ENCODE results near the gene ENAM.

GRCh38 chr4:70581980-70582379 lies 46.6 kb upstream of the ENAM start:
- TF ChIP-seq HEYL (CRISPR knock-in tag; IDR thresholded peaks at IDR 0.05) (no peak), CHD2 (IDR thresholded peaks at IDR 0.05; ENCODE audit: low read length, partially characterized antibody) (no peak), MAZ (IDR thresholded peaks at IDR 0.05; ENCODE audit: borderline replicate concordance, low read depth, low read length) (no peak), RNF2 (IDR thresholded peaks at IDR 0.05; ENCODE audit: borderline replicate concordance, low read depth) (no peak), POLR2A (IDR thresholded peaks at IDR 0.05; ENCODE audit: low read length) (no peak), RAD21 (conservative IDR thresholded peaks at IDR 0.05 in 1 of 2, IDR thresholded peaks at IDR 0.05 in 1 of 2) (no peak)
- TF ChIP-seq, protein P1, sequence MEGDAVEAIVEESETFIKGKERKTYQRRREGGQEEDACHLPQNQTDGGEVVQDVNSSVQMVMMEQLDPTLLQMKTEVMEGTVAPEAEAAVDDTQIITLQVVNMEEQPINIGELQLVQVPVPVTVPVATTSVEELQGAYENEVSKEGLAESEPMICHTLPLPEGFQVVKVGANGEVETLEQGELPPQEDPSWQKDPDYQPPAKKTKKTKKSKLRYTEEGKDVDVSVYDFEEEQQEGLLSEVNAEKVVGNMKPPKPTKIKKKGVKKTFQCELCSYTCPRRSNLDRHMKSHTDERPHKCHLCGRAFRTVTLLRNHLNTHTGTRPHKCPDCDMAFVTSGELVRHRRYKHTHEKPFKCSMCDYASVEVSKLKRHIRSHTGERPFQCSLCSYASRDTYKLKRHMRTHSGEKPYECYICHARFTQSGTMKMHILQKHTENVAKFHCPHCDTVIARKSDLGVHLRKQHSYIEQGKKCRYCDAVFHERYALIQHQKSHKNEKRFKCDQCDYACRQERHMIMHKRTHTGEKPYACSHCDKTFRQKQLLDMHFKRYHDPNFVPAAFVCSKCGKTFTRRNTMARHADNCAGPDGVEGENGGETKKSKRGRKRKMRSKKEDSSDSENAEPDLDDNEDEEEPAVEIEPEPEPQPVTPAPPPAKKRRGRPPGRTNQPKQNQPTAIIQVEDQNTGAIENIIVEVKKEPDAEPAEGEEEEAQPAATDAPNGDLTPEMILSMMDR (IDR thresholded peaks at IDR 0.05) = no peak
